ENCODE data around the gene NEK7. TPM values are rescaled to one million over a fixed set of nuclear protein-coding genes. Genes with fewer than 3 reads are reported as not detected.

Gene NEK7
- total and polyA plus RNA-seq, 9 of the 15 experiments (the other 6 are each of a cell fraction or from before 2014, with no cell fraction given): 8.5 to 37.3 (median 27.7) TPM

DNA sequence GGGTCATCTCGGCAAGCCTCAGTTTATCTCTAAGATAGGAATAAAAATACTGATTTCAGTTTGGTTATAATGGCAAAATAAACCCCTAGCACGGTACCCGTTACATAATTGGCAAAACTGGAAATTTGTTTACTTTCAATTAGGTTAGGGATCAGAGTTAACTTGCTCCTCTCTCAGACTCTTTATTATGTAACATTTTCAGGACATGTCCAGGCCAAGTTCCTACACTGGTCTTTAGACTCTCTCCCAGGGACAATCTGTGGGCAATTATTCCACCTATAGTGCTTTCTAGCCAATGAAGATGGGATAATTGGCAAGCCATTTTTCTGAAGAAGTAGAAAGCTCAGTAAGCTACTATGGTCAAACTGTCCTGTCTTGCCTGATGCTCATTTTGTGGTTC is 189.4 kb downstream of the NEK7 start:
- Histone ChIP-seq H3K27me3 (ENCODE audit: control insufficient read depth in 2 of 2, insufficient read depth in 2 of 2, low read length in 2 of 2) (no peaks in the 10 kb centered on the region; a peak in 1 of 5 replicates), H3K9me1 (ENCODE audit: control insufficient read depth, insufficient read depth, low read length) (no peaks in the 10 kb centered on the region), H4K20me1 (replicated peaks; ENCODE audit: control insufficient read depth, insufficient read depth, low read length) (no peaks in the 10 kb centered on the region), H3K9ac (ENCODE audit: insufficient read depth in 1 of 2, low read depth in 2 of 2, low read length in 2 of 2) (no peak overlapping the region), H3K79me2 (ENCODE audit: control insufficient read depth, insufficient read depth, low read length) (no peaks in the 10 kb centered on the region), H3K27ac (ENCODE audit: extremely low read depth, low read depth, low read length) (no peak overlapping the region), H3K4me3 (no peak overlapping the region), H3K4me2 (ENCODE audit: insufficient read depth, low read length) (no peak overlapping the region), H3K4me1 (replicated peaks in 1 of 2; ENCODE audit: control insufficient read depth in 2 of 2, insufficient read depth in 2 of 2, low read length in 2 of 2) (no peaks in the 10 kb centered on the region), H3K9me3 (replicated peaks; ENCODE audit: control insufficient read depth, insufficient read depth, low read depth, low read length) (no peaks in the 10 kb centered on the region), H2AFZ (ENCODE audit: low read depth, low read length) (no peak overlapping the region), H3K36me3 (ENCODE audit: control insufficient read depth, insufficient read depth, low read length) (no peaks in the 10 kb centered on the region)
- FAIRE-seq (no peak), ATAC-seq (no peak), DNase-seq (ENCODE audit: extremely low read depth in 1 of 4, low spot score in 3 of 4) (no peak)
- ChIA-PET CTCF (ENCODE audit: low intra/inter-chr PET ratio) (no interaction called here), POLR2A (no interaction called here)
- WGBS (ENCODE audit: insufficient coverage, low coverage, missing lambda C conversion rate): 3% methylated on average over 3 of the region's 3 CpGs
- intact Hi-C loops (cut with micrococcal nuclease): no loop called here
- BruUV-seq (replicated peaks): no TSS peak
- in situ Hi-C loops (cut with MboI): no loop called here
- TF ChIP-seq, protein P1, sequence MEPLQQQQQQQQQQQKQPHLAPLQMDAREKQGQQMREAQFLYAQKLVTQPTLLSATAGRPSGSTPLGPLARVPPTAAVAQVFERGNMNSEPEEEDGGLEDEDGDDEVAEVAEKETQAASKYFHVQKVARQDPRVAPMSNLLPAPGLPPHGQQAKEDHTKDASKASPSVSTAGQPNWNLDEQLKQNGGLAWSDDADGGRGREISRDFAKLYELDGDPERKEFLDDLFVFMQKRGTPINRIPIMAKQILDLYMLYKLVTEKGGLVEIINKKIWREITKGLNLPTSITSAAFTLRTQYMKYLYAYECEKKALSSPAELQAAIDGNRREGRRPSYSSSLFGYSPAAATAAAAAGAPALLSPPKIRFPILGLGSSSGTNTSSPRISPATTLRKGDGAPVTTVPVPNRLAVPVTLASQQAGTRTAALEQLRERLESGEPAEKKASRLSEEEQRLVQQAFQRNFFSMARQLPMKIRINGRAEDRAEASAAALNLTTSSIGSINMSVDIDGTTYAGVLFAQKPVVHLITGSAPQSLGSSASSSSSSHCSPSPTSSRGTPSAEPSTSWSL (CRISPR knock-in tag; IDR thresholded peaks at IDR 0.05; ENCODE audit: borderline replicate concordance): no peak
- TF ChIP-seq, protein P2, sequence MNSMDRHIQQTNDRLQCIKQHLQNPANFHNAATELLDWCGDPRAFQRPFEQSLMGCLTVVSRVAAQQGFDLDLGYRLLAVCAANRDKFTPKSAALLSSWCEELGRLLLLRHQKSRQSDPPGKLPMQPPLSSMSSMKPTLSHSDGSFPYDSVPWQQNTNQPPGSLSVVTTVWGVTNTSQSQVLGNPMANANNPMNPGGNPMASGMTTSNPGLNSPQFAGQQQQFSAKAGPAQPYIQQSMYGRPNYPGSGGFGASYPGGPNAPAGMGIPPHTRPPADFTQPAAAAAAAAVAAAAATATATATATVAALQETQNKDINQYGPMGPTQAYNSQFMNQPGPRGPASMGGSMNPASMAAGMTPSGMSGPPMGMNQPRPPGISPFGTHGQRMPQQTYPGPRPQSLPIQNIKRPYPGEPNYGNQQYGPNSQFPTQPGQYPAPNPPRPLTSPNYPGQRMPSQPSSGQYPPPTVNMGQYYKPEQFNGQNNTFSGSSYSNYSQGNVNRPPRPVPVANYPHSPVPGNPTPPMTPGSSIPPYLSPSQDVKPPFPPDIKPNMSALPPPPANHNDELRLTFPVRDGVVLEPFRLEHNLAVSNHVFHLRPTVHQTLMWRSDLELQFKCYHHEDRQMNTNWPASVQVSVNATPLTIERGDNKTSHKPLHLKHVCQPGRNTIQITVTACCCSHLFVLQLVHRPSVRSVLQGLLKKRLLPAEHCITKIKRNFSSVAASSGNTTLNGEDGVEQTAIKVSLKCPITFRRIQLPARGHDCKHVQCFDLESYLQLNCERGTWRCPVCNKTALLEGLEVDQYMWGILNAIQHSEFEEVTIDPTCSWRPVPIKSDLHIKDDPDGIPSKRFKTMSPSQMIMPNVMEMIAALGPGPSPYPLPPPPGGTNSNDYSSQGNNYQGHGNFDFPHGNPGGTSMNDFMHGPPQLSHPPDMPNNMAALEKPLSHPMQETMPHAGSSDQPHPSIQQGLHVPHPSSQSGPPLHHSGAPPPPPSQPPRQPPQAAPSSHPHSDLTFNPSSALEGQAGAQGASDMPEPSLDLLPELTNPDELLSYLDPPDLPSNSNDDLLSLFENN (IDR thresholded peaks at IDR 0.05; ENCODE audit: low read depth in 2 of 2, low read length in 2 of 2): no peak
- TF ChIP-seq GABPB1 (CRISPR knock-in tag; IDR thresholded peaks at IDR 0.05): no peak
- no peak for TF ChIP-seq PCBP1 (IDR thresholded peaks at IDR 0.05; ENCODE audit: low read depth, low read length, poor library complexity, severe bottlenecking)
- TF ChIP-seq E2F5 (CRISPR knock-in tag; IDR thresholded peaks at IDR 0.05): no peak
- TF ChIP-seq PHTF2 (CRISPR knock-in tag; IDR thresholded peaks at IDR 0.05): no peak
- TF ChIP-seq E2F4 (CRISPR knock-in tag; IDR thresholded peaks at IDR 0.05; ENCODE audit: low read depth): no peak
- TF ChIP-seq CEBPB (tag; IDR thresholded peaks at IDR 0.05): no peak
- TF ChIP-seq, protein P3, sequence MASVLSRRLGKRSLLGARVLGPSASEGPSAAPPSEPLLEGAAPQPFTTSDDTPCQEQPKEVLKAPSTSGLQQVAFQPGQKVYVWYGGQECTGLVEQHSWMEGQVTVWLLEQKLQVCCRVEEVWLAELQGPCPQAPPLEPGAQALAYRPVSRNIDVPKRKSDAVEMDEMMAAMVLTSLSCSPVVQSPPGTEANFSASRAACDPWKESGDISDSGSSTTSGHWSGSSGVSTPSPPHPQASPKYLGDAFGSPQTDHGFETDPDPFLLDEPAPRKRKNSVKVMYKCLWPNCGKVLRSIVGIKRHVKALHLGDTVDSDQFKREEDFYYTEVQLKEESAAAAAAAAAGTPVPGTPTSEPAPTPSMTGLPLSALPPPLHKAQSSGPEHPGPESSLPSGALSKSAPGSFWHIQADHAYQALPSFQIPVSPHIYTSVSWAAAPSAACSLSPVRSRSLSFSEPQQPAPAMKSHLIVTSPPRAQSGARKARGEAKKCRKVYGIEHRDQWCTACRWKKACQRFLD (CRISPR knock-in tag; IDR thresholded peaks at IDR 0.05): no peak
- TF ChIP-seq XRCC4 (IDR thresholded peaks at IDR 0.05; ENCODE audit: extremely low read depth, insufficient read depth, insufficient read length): no peak
- TF ChIP-seq CBX5 (IDR thresholded peaks at IDR 0.05; ENCODE audit: borderline replicate concordance, low read depth): no peak
- no peak for TF ChIP-seq RBBP5 (IDR thresholded peaks at IDR 0.05; ENCODE audit: borderline replicate concordance, insufficient read depth, low read length, poor library complexity, severe bottlenecking)
